Activated CD4-positive, alpha-beta T cell treated with anti-CD3 and anti-CD28 coated beads for 1 hour (primary cell): ENCODE results near the gene ITGB3.

ENCODE experiments used
- DNase-seq: peaks from one replicate; pipeline ENCODE4 v3.0.0-alpha.2; 2020

Gene ITGB3

GRCh38 chr17:47278561-47278960 is 24.9 kb downstream of the ITGB3 start:
- no peak for DNase-seq

- no peak for DNase-seq
Measured at GRCh38 chr17:47279062-47279801, 25.6 kb downstream of the ITGB3 start.

- DNase-seq: no peak
Measured at GRCh38 chr17:47280072-47280811, 26.6 kb downstream of the ITGB3 start.

GRCh38 chr17:47281216-47281615 is 27.6 kb downstream of the ITGB3 start:
- no peak for DNase-seq

- no peak for DNase-seq
Measured at GRCh38 chr17:47285003-47285402, 31.4 kb downstream of the ITGB3 start.

DNA sequence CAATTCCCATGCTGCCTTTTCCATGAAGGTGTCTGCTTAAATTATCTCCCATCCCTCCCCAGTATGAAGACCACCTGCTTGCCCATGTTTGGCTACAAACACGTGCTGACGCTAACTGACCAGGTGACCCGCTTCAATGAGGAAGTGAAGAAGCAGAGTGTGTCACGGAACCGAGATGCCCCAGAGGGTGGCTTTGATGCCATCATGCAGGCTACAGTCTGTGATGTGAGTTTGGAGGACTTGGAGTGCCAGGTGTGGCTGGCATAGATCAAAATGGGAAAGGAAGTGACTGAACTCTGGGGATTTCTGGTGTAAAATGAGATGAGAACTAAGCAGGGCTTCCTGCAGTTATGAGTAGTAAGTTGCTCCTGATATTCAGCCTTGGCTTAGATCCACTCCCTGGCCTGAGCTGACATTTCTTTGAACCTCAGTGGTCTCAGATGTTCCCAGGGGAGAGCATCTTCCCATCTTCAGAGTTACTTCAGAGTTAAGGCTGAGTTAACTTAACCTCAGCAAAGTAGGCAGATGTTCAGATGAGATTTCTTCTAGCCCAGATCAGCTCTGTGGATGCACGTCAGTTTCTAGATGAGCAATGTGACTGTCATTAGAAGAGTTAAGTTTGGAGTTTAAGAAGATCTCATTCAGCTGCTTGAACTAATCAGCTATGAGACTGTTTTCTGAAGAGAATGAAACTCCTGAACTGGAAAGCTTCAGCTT is 32.7 kb downstream of the ITGB3 start:
- no peak for DNase-seq

- no peak for DNase-seq
Measured at GRCh38 chr17:47287068-47287467, 33.4 kb downstream of the ITGB3 start.

DNA sequence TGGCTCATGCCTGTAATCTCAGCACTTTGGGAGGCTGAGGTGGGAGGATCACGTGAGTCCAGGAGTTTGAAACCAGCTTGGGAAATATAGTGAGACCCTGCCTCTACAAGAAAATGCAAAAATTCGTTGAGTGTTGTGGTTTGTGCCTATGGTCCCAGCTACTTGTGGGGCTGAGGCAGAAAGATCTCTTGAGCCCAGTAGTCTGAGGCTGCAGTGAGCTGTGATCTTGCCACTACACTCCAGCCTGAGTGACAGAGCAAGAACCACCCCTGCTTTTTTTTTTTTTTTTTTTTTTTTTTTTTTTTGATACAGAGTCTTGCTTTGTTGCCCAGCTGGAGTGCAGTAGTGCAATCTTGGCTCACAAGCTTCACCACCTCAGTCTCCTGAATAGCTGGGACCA is 34.0 kb downstream of the ITGB3 start:
- DNase-seq: no peak

DNA sequence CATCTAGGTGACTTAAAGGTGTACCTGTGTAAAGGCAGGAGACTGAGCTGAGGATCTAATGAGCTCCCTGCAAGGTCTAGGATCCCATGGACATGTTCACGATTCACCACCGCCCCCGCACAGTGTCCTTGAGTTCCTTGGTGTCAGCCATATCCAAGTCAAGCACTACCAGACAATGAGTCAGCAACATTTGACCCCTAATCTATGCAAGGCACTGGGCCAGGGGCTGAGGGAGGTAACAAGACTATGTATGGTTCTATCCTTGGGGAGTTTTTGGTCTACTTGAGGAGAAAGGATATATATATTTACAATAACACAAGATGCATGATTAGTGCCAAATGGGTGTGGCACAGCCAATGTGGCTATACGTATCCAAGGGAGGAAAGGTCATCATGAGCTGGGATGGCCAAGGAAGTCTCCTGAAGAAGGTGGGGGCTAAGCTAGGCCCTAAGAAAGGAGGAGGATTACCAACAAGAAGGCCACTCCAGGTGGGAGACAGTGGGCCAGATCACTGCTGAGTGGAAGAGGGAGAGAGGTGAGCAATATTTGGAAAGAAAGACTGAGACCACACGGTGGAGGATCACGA is 35.0 kb downstream of the ITGB3 start:
- no peak for DNase-seq

GRCh38 chr17:47289302-47289701 is 35.7 kb downstream of the ITGB3 start:
- DNase-seq: no peak

GRCh38 chr17:47290870-47291241 is 37.2 kb downstream of the ITGB3 start:
- no peak for DNase-seq

DNA sequence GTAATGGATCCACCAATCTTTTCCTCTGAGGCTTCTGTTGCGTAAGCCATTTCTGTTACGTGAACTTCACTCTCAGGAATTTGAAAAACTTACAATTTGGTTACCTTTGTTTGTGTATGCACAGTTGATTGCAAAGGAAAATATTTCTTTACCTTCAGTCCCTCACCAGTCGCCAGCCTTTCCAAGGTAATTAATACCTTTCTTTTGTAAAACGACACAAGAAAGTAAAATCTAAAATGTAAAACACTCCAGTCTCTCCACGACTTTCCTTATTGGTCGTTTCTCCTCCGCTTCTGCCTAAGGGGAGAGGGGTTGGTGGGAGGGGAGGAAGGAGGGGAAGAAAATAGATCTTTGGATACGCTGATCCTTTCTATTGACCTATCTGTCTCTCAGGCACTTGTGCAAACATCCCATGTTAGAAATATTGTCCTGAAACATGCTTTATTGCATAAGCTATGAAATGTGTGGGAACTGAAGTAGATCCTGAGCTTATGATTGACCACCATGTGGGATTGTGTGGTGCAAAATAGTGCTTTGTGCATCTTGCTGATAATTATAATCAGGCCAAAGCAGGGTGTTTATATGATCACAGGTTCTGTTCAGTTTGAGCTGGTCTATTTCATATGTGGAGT is 37.7 kb downstream of the ITGB3 start:
- no peak for DNase-seq

DNA sequence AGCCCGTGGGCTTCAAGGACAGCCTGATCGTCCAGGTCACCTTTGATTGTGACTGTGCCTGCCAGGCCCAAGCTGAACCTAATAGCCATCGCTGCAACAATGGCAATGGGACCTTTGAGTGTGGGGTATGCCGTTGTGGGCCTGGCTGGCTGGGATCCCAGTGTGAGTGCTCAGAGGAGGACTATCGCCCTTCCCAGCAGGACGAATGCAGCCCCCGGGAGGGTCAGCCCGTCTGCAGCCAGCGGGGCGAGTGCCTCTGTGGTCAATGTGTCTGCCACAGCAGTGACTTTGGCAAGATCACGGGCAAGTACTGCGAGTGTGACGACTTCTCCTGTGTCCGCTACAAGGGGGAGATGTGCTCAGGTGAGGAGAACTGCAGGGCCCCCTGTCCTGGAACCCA is 38.6 kb downstream of the ITGB3 start:
- no peak for DNase-seq

GRCh38 chr17:47295037-47295873 is 41.6 kb downstream of the ITGB3 start:
- no peak for DNase-seq

- no peak for DNase-seq
Measured at GRCh38 chr17:47295874-47296255, 42.2 kb downstream of the ITGB3 start.

GRCh38 chr17:47297661-47298400 is 44.2 kb downstream of the ITGB3 start:
- no peak for DNase-seq

DNA sequence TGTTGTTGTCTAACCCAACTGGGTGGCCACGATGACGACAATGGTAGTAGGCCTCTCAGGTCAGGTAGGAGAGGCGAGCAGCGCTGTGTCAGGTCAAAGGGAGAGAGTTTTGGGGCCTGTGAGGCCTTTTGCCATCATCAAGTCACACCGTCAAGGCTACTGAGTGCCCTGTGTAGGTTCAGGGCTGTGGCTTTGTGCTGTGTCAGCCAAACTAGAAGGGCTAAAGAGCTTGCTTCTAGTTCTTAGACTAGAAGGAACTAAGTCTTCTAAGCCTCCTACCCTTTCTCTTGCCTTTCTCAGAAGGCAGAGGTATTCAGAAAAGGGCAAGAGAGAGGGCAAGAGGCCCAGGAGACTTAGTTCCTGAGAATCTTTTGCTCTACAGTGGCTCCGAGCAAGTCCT is 45.1 kb downstream of the ITGB3 start:
- no peak for DNase-seq

- DNase-seq: no peak
Measured at GRCh38 chr17:47299239-47299910, 45.7 kb downstream of the ITGB3 start.

GRCh38 chr17:47300718-47301117 is 47.1 kb downstream of the ITGB3 start:
- no peak for DNase-seq

GRCh38 chr17:47301161-47301560 is 47.5 kb downstream of the ITGB3 start:
- no peak for DNase-seq

DNA sequence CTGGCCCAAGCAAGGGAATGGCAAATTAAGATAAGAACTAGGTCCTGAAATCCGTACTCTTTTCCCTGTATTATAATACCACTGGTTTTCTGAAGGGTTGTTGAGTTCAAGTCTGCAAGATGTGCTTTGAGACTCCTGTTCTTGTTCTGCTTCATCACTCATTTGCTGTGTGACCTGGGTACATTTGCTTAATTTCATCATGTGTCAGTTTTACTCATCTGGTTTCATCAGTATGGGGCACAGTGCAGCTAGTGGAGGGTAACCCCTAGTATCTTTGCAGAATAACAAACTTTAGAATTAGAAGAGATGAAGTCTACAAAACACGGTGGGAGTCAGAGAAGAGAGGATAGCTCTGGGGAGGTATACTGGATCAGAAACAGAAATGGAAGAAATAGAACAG is 48.2 kb downstream of the ITGB3 start:
- no peak for DNase-seq
